Tibial nerve (tissue), 4 donors: ENCODE results near the gene ZNF655. TPM values are rescaled to one million over a fixed set of nuclear protein-coding genes. Genes with fewer than 3 reads are reported as not detected.

Experiments
- DNase-seq, 2 donors: peaks; one replicate each; pipeline ENCODE4 v3.0.0-alpha.2; 2019; ENCODE audit warnings: low spot score in 2 of 2
- H3K27ac ChIP-seq, 4 donors: fragments of 200-600 bp; sonication (generic) in 3 of 4; one replicate each; pipeline ENCODE4 v1.5.1; 2017 to 2019; ENCODE audit warnings: mild to moderate bottlenecking in 1 of 4
- H3K27me3 ChIP-seq, 2 donors: fragments of 200-600 bp; sonication (generic) in 1 of 2; one replicate each; pipeline versions ENCODE4 v1.5.1 to v1.6.0; 2017 to 2019
- H3K36me3 ChIP-seq, 3 donors: fragments of 200-600 bp; sonication (generic); one replicate each; pipeline ENCODE4 v1.5.1; 2018 to 2019
- H3K4me1 ChIP-seq, 4 donors: fragments of 200-600 bp; sonication (generic) in 3 of 4; one replicate each; pipeline ENCODE4 v1.5.1; 2017 to 2019
- H3K4me3 ChIP-seq, 4 donors: fragments of 200-600 bp; sonication (generic) in 3 of 4; one replicate each; pipeline ENCODE4 v1.5.1; 2017 to 2019; ENCODE audit warnings: mild to moderate bottlenecking in 1 of 4, moderate library complexity in 1 of 4
- H3K9me3 ChIP-seq, 4 donors: fragments of 200-600 bp; sonication (generic) in 3 of 4; one replicate each; pipeline ENCODE4 v1.5.1; 2017 to 2019
- CTCF ChIP-seq, 5 experiments: fragments of 200-600 bp in 3 of 5; fragments of 450-650 bp in 2 of 5; sonication (generic) in 3 of 5; IDR thresholded peaks; one replicate each; pipeline ENCODE4 v1.5.1; 2016 to 2019; ENCODE audit warnings: antibody characterized with exemption in 5 of 5, mild to moderate bottlenecking in 3 of 5, moderate library complexity in 2 of 5
- EP300 ChIP-seq, 2 donors: sonication (generic); formaldehyde crosslinking; IDR thresholded peaks; one replicate each; pipeline ENCODE4 v1.6.1; 2017; ENCODE audit warnings: antibody characterized with exemption in 2 of 2, mild to moderate bottlenecking in 1 of 2
- POLR2A ChIP-seq, 2 donors: fragments of 450-650 bp; IDR thresholded peaks; one replicate each; pipeline ENCODE4 v1.6.1; 2017; ENCODE audit warnings: antibody characterized with exemption in 2 of 2, mild to moderate bottlenecking in 2 of 2, moderate library complexity in 2 of 2
- WGBS, 2 donors: methylation state at CpG; one replicate each; pipeline ENCODE4 v1.1.5; 2018; 5-methylcytosine and 5-hydroxymethylcytosine counted together
- total RNA-seq, 4 donors: library from RNA; depleted of rRNA; stranded (reverse); fragments of >200 nt; gene quantifications; one replicate each; pipeline ENCODE4 v1.1.0, GENCODE V29; 2016

ZNF655 gene
- total RNA-seq, 4 donors from 2014 or later = 90.8 to 140 (median 104) TPM

- Histone ChIP-seq H3K27me3 (no peaks in the 10 kb centered on the region), H3K9me3 (no peaks in the 10 kb centered on the region), H3K27ac (no peak overlapping the region), H3K4me1 (no peaks in the 10 kb centered on the region), H3K36me3 (no peaks in the 10 kb centered on the region), H3K4me3 (no peak overlapping the region)
- DNase-seq = no peak
- 65 to 76% methylated on average over 3 of the region's 3 CpGs for WGBS, 2 donors
- TF ChIP-seq POLR2A (IDR thresholded peaks at IDR 0.05) = no peak
- no peak for TF ChIP-seq CTCF (IDR thresholded peaks at IDR 0.05)
- no peak for TF ChIP-seq EP300 (IDR thresholded peaks at IDR 0.05)
These were observed 30.4 kb downstream of the ZNF655 start for GRCh38 chr7:99588868-99589267.

- H3K27me3 ChIP-seq = no peaks in the 10 kb centered on the region
- WGBS, 2 donors = 70 to 74% methylated on average over 7 of the region's 7 CpGs
- no peaks in the 10 kb centered on the region for H3K9me3 ChIP-seq
- peaks cover 0 to 5% (median 0%) of the 10 kb centered on the region in 3 donors for H3K36me3 ChIP-seq
- TF ChIP-seq POLR2A (IDR thresholded peaks at IDR 0.05) = no peak
- no peak for TF ChIP-seq CTCF (IDR thresholded peaks at IDR 0.05)
- TF ChIP-seq EP300 (IDR thresholded peaks at IDR 0.05) = no peak
- no peak overlapping the region for H3K4me3 ChIP-seq
- no peaks in the 10 kb centered on the region for H3K4me1 ChIP-seq
- no peak overlapping the region for H3K27ac ChIP-seq
- DNase-seq = no peak
These were observed 36.7 kb downstream of the ZNF655 start for GRCh38 chr7:99594948-99595745.

- H3K4me3 ChIP-seq = no peak overlapping the region
- no peaks in the 10 kb centered on the region for H3K27me3 ChIP-seq
- no peak overlapping the region for H3K27ac ChIP-seq
- no peak for TF ChIP-seq EP300 (IDR thresholded peaks at IDR 0.05)
- TF ChIP-seq POLR2A (IDR thresholded peaks at IDR 0.05) = no peak
- TF ChIP-seq CTCF (IDR thresholded peaks at IDR 0.05) = no peak
- no peak for DNase-seq
- 84 to 93% methylated on average over 1 of the region's 1 CpG for WGBS, 2 donors
- H3K36me3 ChIP-seq = peaks cover 0 to 8% (median 0%) of the 10 kb centered on the region in 3 donors
- H3K4me1 ChIP-seq = no peaks in the 10 kb centered on the region
- H3K9me3 ChIP-seq = no peaks in the 10 kb centered on the region
These were observed 38.0 kb downstream of the ZNF655 start for GRCh38 chr7:99596408-99596955.

- Histone ChIP-seq H3K36me3 (peaks cover 0 to 8% (median 0%) of the 10 kb centered on the region in 3 donors), H3K27me3 (no peaks in the 10 kb centered on the region), H3K4me1 (no peaks in the 10 kb centered on the region), H3K4me3 (no peak within 1 kb of the TSS), H3K27ac (no peak within 1 kb of the TSS), H3K9me3 (no peaks in the 10 kb centered on the region)
- TF ChIP-seq EP300 (IDR thresholded peaks at IDR 0.05) = no peak
- TF ChIP-seq POLR2A (IDR thresholded peaks at IDR 0.05) = no peak
- TF ChIP-seq CTCF (IDR thresholded peaks at IDR 0.05) = no peak
- DNase-seq = no peak
- whole genome bisulfite sequencing, 2 donors = 60 to 77% methylated on average over 28 to 34 of the region's 34 CpGs
These were observed 39.5 kb downstream of the ZNF655 start, which contains the start of gene TMEM225B for GRCh38 chr7:99597762-99598501. TMEM225B (plus strand) TSS chr7:99598267; CDS start chr7:99604389, 6,122 bp downstream.
